GM20000 (cell line): ENCODE data around the gene PRKG1.
"Not testable (repeated sequence)": the region's sequence is repeated elsewhere in the genome, so short reads cannot be mapped to it uniquely, and the experiment has no call there.

Experiments used
- DNase-seq: peaks from one replicate; pipeline ENCODE4 v3.0.0; 2012; ENCODE audit warnings: low spot score
- CTCF ChIP-seq: IDR thresholded peaks from 2 replicates; pipeline ENCODE4 v1.5.1; 2012; ENCODE audit warnings: mild to moderate bottlenecking, control low read depth; ENCODE audit errors: extremely low read depth, missing control alignments

The PRKG1 gene

DNA sequence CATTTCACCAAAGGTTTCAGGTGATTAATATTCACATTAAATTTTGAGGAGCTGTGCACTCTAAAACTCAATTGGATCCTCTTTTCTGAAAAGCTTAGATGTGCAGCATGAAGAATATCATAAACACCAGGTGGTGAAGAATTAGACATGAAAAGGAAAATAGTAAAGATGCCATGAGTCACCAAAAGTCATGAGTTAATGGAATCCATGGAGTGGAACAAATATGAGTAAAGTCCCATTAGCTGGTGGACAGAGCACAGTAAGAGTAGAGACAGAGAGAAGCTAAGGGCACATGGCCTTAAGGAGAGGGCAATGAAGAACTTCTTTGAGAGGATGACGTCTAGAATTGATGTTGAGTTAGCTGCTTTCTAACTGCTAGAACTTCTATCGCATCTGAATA, 353.5 kb downstream of the PRKG1 start:
- no peak for TF ChIP-seq CTCF
- no peak for DNase-seq

GRCh38 chr10:51430506-51430905, 356.2 kb downstream of the PRKG1 start:
- TF ChIP-seq CTCF: no peak
- DNase-seq: no peak

DNA sequence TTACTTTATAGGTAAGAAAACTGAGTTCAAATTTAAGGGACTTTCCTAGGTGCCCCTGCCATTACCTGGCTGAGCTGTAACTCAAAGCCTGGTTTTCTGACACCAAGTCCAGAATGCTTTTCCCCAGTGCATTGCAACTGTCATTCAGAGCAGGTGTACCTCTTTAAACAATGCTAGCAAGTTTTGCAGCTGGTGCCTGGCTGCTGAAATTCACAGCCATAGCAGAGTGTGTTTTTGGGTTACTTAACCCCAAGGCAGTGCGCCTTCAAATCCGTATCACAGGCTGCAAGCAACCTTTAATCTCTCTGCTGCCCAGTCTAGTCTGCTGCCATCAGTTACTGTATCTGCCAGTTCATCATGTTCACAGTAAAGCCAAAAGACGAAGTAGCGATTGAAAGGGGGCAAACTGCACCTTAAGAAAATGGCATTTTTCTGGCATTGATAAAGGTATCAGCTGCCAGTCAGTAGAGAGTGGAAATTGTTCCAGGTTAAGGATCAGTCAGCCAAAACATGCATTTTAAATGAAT, 359.7 kb downstream of the PRKG1 start:
- no peak for DNase-seq
- TF ChIP-seq CTCF: no peak

DNA sequence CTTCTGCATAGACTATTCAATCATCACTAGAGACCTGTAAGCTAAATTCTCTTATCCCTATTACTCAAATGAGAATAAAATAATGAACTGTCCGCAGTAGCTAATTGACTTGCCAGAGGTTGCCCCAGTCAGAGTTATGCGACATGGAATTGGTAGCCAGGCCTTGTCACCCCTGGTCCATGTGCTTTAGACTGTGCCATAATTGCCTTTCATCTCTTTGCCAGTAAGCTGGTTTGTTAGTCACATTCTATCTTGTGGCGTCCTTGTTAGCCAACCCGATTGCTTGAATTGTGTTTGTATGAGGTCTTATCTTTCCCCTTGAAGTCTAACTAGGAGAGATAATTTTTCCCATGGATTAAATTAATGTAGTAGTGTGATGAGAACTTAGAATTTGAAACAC, 362.5 kb downstream of the PRKG1 start:
- no peak for TF ChIP-seq CTCF
- no peak for DNase-seq

DNA sequence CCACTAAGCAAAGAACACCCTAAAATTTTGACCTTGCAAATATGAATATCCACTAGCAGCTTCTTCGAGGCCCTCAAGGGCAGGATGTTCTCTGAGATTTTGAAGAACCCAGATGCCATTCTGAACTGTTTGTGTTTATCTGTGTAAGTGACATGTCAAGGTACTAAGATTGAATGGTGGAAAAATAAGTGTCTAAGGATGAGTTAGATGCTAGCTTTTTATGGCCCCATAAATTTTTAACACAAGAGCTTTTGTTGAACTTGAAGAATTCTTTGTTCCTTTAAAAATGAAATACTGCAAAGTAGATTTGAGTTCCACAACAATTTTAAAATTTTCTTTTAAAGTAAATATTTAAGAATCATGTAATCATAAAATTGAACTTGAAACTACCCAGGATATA, 365.4 kb downstream of the PRKG1 start:
- no peak for TF ChIP-seq CTCF
- DNase-seq: no peak

- no peak for TF ChIP-seq CTCF
- DNase-seq: no peak
Measured at GRCh38 chr10:51445588-51445987, 371.3 kb downstream of the PRKG1 start.

GRCh38 chr10:51447119-51447518, 372.8 kb downstream of the PRKG1 start:
- no peak for TF ChIP-seq CTCF
- DNase-seq: no peak

- not testable (repeated sequence) for DNase-seq
Measured at GRCh38 chr10:51455762-51456161, 381.5 kb downstream of the PRKG1 start.
